IPS-18a (cell line): ENCODE results near the gene TMEM127.

Source experiments
- H3K27ac ChIP-seq: one replicate; pipeline ENCODE4 v1.5.1; 2013; ENCODE audit warnings: low read length
- H3K27me3 ChIP-seq: one replicate; pipeline ENCODE4 v1.6.1; 2013; ENCODE audit warnings: mild to moderate bottlenecking, low read length; ENCODE audit not compliant: control insufficient read depth, insufficient read depth
- H3K36me3 ChIP-seq: one replicate; pipeline ENCODE4 v1.6.1; 2013; ENCODE audit warnings: low read depth, low read length; ENCODE audit not compliant: control insufficient read depth
- H3K4me1 ChIP-seq: one replicate; pipeline ENCODE4 v1.6.1; 2013; ENCODE audit warnings: low read depth, low read length; ENCODE audit not compliant: control insufficient read depth
- H3K4me3 ChIP-seq: one replicate; pipeline ENCODE4 v1.5.1; 2013; ENCODE audit warnings: low read length
- H3K9ac ChIP-seq: one replicate; pipeline ENCODE4 v1.6.1; 2013; ENCODE audit warnings: mild to moderate bottlenecking, low read length, moderate library complexity
- H3K9me3 ChIP-seq: one replicate; pipeline ENCODE4 v1.6.1; 2013; ENCODE audit warnings: low read depth, low read length; ENCODE audit not compliant: control insufficient read depth

TMEM127 gene

GRCh38 chr2:96287273-96287856 is 21.6 kb upstream of the TMEM127 start:
- H3K27ac ChIP-seq: no peak overlapping the region
- peaks cover 100% of the 10 kb centered on the region for H3K36me3 ChIP-seq
- H3K9ac ChIP-seq: no peak overlapping the region
- no peaks in the 10 kb centered on the region for H3K9me3 ChIP-seq
- H3K27me3 ChIP-seq: no peaks in the 10 kb centered on the region
- H3K4me1 ChIP-seq: no peaks in the 10 kb centered on the region
- no peak overlapping the region for H3K4me3 ChIP-seq

- Histone ChIP-seq H3K27ac (no peak overlapping the region), H3K9ac (no peak overlapping the region), H3K4me3 (no peak overlapping the region), H3K9me3 (no peaks in the 10 kb centered on the region), H3K27me3 (no peaks in the 10 kb centered on the region), H3K36me3 (peaks cover 83% of the 10 kb centered on the region), H3K4me1 (no peaks in the 10 kb centered on the region)
Observed at GRCh38 chr2:96276787-96277499, 11.1 kb upstream of the TMEM127 start.

- Histone ChIP-seq H3K27me3 (no peaks in the 10 kb centered on the region), H3K4me1 (no peaks in the 10 kb centered on the region), H3K36me3 (peaks cover 84% of the 10 kb centered on the region), H3K9me3 (no peaks in the 10 kb centered on the region), H3K9ac (no peak overlapping the region), H3K27ac (no peak overlapping the region), H3K4me3 (no peak overlapping the region)
Observed at GRCh38 chr2:96274355-96275056, 8.7 kb upstream of the TMEM127 start.

- H3K27ac ChIP-seq: no peak overlapping the region
- H3K36me3 ChIP-seq: peaks cover 82% of the 10 kb centered on the region
Observed at GRCh38 chr2:96273763-96274162, 8.0 kb upstream of the TMEM127 start.

DNA sequence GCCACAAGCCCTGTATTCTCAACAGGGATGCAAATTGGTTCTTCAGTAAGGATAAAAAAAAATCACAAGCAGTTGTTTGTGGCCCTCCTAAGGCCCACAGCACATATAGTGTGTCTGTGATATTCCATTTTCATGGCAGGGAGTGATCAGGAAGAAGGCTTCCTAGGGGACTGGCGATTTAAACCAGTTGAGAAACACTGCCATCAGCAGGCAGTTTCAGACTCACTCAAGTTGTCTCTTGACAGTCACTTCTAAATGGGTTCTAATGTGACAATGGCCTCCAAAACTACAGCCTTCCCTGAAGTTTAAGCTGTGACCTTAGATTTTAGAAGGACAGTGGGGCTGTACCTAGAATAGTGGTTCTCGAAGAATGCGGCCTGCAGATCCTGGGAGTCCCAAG is 6.2 kb upstream of the TMEM127 start:
- no peak overlapping the region for H3K9ac ChIP-seq
- no peaks in the 10 kb centered on the region for H3K9me3 ChIP-seq
- no peaks in the 10 kb centered on the region for H3K4me1 ChIP-seq
- no peaks in the 10 kb centered on the region for H3K27me3 ChIP-seq
- H3K27ac ChIP-seq: no peak overlapping the region
- peaks cover 74% of the 10 kb centered on the region for H3K36me3 ChIP-seq
- H3K4me3 ChIP-seq: no peak overlapping the region

More at GRCh38 chr2:96273763-96274162, 8.0 kb upstream of the TMEM127 start:
- H3K4me3 ChIP-seq: no peak overlapping the region
- no peaks in the 10 kb centered on the region for H3K27me3 ChIP-seq
- H3K4me1 ChIP-seq: no peaks in the 10 kb centered on the region
- H3K9ac ChIP-seq: no peak overlapping the region
- no peaks in the 10 kb centered on the region for H3K9me3 ChIP-seq

GRCh38 chr2:96267159-96267971 is 1.6 kb upstream of the TMEM127 start:
- peaks cover 4% of the 10 kb centered on the region for H3K4me1 ChIP-seq
- H3K36me3 ChIP-seq: peaks cover 36% of the 10 kb centered on the region
- no peaks in the 10 kb centered on the region for H3K9me3 ChIP-seq
- peak overlapping the region; percentile 99 for H3K4me3 ChIP-seq
- no peaks in the 10 kb centered on the region for H3K27me3 ChIP-seq
- H3K27ac ChIP-seq: no peak overlapping the region
- peak overlapping the region; percentile 77 for H3K9ac ChIP-seq

DNA sequence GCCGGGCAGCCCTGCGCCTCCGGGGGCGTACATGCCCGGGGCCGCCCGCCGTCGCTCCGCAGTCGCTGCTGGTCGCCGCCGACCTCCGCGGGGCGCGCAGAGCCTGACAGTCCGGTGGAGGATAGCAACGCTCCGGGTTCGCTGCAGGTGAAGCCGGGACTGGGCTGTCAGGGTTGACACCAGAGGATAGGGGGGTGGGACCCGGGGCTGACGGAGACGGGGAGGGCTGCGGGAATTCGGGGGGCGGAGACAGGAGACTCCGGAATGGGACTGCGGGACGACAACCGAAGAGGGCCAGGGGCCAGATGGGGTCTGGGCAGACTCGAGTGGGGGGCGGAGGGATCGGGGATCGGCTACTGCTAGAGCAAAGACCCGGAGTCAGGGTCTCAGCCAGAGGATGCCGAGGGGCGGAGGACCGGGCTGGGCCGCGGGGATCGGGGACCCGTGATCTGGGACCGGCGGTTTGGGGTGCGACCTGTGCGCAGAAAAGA is 403 bp downstream of the TMEM127 start:
- H3K36me3 ChIP-seq: peaks cover 18% of the 10 kb centered on the region
- H3K4me1 ChIP-seq: peaks cover 6% of the 10 kb centered on the region
- peak overlapping the region; percentile 52 for H3K9ac ChIP-seq
- H3K9me3 ChIP-seq: no peaks in the 10 kb centered on the region
- peak overlapping the region; percentile 99 for H3K4me3 ChIP-seq
- no peaks in the 10 kb centered on the region for H3K27me3 ChIP-seq
- H3K27ac ChIP-seq: no peak overlapping the region

- peak overlapping the region; percentile 99 for H3K4me3 ChIP-seq
- peaks cover 17% of the 10 kb centered on the region for H3K36me3 ChIP-seq
- no peak overlapping the region for H3K27ac ChIP-seq
- peaks cover 8% of the 10 kb centered on the region for H3K4me1 ChIP-seq
- H3K9me3 ChIP-seq: no peaks in the 10 kb centered on the region
- H3K27me3 ChIP-seq: no peaks in the 10 kb centered on the region
- H3K9ac ChIP-seq: peak overlapping the region; percentile 52
Observed at GRCh38 chr2:96264656-96265348, 995 bp downstream of the TMEM127 start.

GRCh38 chr2:96264086-96264485 is 1.7 kb downstream of the TMEM127 start:
- H3K9me3 ChIP-seq: no peaks in the 10 kb centered on the region
- no peak overlapping the region for H3K9ac ChIP-seq
- peak overlapping the region; percentile 99 for H3K4me3 ChIP-seq
- H3K4me1 ChIP-seq: peaks cover 8% of the 10 kb centered on the region
- H3K36me3 ChIP-seq: peaks cover 13% of the 10 kb centered on the region
- no peaks in the 10 kb centered on the region for H3K27me3 ChIP-seq
- H3K27ac ChIP-seq: no peak overlapping the region

- H3K4me3 ChIP-seq: no peak overlapping the region
- no peak overlapping the region for H3K9ac ChIP-seq
- H3K27me3 ChIP-seq: no peaks in the 10 kb centered on the region
- H3K27ac ChIP-seq: no peak overlapping the region
- no peaks in the 10 kb centered on the region for H3K9me3 ChIP-seq
- H3K36me3 ChIP-seq: peaks cover 4% of the 10 kb centered on the region
- peaks cover 8% of the 10 kb centered on the region for H3K4me1 ChIP-seq
Observed at GRCh38 chr2:96262306-96262705, 3.5 kb downstream of the TMEM127 start.
